WTC11 (cell line): ENCODE measurements around the gene FBLL1.

Source experiments
- JUN ChIP-seq: sonication (generic); formaldehyde crosslinking; IDR thresholded peaks from 2 replicates; pipeline ENCODE4 v1.8.0; 2023; ENCODE audit warnings: mild to moderate bottlenecking, missing genetic modification reagents
- PRRX2 ChIP-seq: fragments of 250-450 bp; sonication (Bioruptor Pico); IDR thresholded peaks from 2 replicates; pipeline ENCODE4 v1.8.0; 2021; ENCODE audit warnings: mild to moderate bottlenecking
- TCF7 ChIP-seq: sonication (generic); formaldehyde crosslinking; IDR thresholded peaks from 2 replicates; pipeline ENCODE4 v1.8.0; 2022; ENCODE audit warnings: mild to moderate bottlenecking, low read depth, missing genetic modification reagents, moderate library complexity
- TEAD4 ChIP-seq: sonication (generic); formaldehyde crosslinking; IDR thresholded peaks from 2 replicates; pipeline ENCODE4 v1.8.0; 2022; ENCODE audit warnings: mild to moderate bottlenecking, missing genetic modification reagents
- ZBTB43 ChIP-seq: sonication (generic); formaldehyde crosslinking; IDR thresholded peaks from 2 replicates; pipeline ENCODE4 v1.8.1; 2023; ENCODE audit warnings: mild to moderate bottlenecking, missing genetic modification reagents
- ZNF138 ChIP-seq: sonication (generic); formaldehyde crosslinking; conservative IDR thresholded peaks from 2 replicates; pipeline ENCODE4 v1.8.1; 2022; ENCODE audit warnings: mild to moderate bottlenecking, moderate library complexity, missing genetic modification reagents
- ZNF317 ChIP-seq: sonication (generic); formaldehyde crosslinking; IDR thresholded peaks from 2 replicates; pipeline ENCODE4 v1.8.1; 2023; ENCODE audit warnings: low read depth, mild to moderate bottlenecking, moderate library complexity, missing genetic modification reagents, borderline replicate concordance
- TF ChIP-seq, protein P1 (sequence below): fragments of 200-600 bp; IDR thresholded peaks from 2 replicates; pipeline ENCODE4 v1.8.0; 2022; ENCODE audit warnings: antibody characterized with exemption
- TF ChIP-seq, protein P2 (sequence below): sonication (generic); formaldehyde crosslinking; IDR thresholded peaks from 2 replicates; pipeline ENCODE4 v1.8.1; 2023; ENCODE audit warnings: mild to moderate bottlenecking, missing genetic modification reagents, moderate library complexity
- TF ChIP-seq, protein P3 (sequence below): sonication (generic); formaldehyde crosslinking; IDR thresholded peaks from 2 replicates; pipeline ENCODE4 v1.8.1; 2023; ENCODE audit warnings: mild to moderate bottlenecking, missing genetic modification reagents

DNA sequence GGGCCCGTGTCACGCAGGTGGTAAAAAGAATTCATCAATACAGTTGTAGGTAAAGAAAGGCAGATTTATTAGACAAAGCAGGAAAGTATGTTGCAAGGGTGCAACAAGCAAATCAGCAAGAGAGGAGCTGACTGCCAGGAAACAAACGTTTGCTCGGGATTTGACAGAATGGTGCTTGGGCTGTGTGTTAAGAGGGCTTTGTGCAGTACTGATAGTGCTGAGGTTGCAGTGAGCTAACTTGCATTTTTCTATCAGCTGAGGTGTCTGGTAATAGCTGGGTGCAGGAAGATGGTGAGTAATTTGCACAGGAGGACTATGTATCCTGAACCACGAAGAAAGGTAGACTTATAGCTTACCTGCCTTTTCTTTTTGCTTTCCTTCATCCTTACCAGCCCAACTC lies 46.7 kb upstream of the FBLL1 start:
- TF ChIP-seq, protein P1, sequence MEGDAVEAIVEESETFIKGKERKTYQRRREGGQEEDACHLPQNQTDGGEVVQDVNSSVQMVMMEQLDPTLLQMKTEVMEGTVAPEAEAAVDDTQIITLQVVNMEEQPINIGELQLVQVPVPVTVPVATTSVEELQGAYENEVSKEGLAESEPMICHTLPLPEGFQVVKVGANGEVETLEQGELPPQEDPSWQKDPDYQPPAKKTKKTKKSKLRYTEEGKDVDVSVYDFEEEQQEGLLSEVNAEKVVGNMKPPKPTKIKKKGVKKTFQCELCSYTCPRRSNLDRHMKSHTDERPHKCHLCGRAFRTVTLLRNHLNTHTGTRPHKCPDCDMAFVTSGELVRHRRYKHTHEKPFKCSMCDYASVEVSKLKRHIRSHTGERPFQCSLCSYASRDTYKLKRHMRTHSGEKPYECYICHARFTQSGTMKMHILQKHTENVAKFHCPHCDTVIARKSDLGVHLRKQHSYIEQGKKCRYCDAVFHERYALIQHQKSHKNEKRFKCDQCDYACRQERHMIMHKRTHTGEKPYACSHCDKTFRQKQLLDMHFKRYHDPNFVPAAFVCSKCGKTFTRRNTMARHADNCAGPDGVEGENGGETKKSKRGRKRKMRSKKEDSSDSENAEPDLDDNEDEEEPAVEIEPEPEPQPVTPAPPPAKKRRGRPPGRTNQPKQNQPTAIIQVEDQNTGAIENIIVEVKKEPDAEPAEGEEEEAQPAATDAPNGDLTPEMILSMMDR: no peak
- TF ChIP-seq ZNF317 (CRISPR knock-in tag) (no peak), ZBTB43 (CRISPR knock-in tag) (no peak), TEAD4 (CRISPR knock-in tag) (no peak), PRRX2 (CRISPR knock-in tag) (no peak), TCF7 (CRISPR knock-in tag) (no peak), ZNF138 (CRISPR knock-in tag) (no peak), JUN (CRISPR knock-in tag) (no peak)
- TF ChIP-seq, protein P2, sequence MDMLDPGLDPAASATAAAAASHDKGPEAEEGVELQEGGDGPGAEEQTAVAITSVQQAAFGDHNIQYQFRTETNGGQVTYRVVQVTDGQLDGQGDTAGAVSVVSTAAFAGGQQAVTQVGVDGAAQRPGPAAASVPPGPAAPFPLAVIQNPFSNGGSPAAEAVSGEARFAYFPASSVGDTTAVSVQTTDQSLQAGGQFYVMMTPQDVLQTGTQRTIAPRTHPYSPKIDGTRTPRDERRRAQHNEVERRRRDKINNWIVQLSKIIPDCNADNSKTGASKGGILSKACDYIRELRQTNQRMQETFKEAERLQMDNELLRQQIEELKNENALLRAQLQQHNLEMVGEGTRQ: no peak
- TF ChIP-seq, protein P3, sequence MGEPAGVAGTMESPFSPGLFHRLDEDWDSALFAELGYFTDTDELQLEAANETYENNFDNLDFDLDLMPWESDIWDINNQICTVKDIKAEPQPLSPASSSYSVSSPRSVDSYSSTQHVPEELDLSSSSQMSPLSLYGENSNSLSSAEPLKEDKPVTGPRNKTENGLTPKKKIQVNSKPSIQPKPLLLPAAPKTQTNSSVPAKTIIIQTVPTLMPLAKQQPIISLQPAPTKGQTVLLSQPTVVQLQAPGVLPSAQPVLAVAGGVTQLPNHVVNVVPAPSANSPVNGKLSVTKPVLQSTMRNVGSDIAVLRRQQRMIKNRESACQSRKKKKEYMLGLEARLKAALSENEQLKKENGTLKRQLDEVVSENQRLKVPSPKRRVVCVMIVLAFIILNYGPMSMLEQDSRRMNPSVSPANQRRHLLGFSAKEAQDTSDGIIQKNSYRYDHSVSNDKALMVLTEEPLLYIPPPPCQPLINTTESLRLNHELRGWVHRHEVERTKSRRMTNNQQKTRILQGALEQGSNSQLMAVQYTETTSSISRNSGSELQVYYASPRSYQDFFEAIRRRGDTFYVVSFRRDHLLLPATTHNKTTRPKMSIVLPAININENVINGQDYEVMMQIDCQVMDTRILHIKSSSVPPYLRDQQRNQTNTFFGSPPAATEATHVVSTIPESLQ (CRISPR knock-in tag): no peak
